ENCODE data around the gene ANKS1B. TPM values are rescaled to one million over a fixed set of nuclear protein-coding genes. Genes with fewer than 3 reads are reported as not detected.

Gene ANKS1B
- total and polyA plus RNA-seq, 4 donors: 0.03 to 3.4 (median 0.53) TPM

DNA sequence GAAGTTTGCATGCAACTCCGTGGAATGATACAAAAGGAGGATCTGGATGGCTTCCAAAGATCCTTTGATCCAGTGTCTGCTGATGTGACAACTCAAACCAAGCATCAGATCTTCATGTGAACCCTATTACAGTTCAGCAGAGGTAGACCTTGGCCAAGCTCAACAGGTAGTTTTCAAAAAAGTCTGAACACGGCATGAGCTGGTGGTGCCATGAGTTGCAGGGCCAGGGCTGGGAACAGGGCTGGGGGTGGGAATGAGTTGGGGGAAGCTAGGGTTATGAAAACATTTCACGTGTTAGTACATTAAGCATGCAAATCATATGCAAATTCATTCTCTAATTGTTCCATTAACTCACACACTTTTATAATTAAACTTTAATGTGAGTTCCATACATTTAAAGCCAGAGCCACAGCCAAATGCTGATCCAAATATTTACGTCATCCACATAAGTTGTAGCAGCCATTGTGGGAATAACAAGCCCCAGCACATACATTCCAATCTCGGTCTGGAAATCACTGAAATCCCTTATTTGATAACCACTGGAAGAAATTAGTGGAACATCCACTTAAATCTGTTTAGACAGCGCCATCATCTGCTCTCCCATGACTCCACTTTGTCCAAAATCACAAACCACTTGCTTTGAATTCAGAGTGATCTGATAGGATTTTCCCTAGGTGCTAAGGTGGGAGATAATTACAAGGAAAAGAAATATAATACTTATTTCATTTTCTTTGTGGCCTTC lies 1181.1 kb downstream of the ANKS1B start:
- H3K4me1 ChIP-seq (ENCODE audit: control insufficient read depth in 4 of 4, insufficient read depth in 4 of 4, low read length in 3 of 4): no peaks in the 10 kb centered on the region
- TF ChIP-seq, protein P1, sequence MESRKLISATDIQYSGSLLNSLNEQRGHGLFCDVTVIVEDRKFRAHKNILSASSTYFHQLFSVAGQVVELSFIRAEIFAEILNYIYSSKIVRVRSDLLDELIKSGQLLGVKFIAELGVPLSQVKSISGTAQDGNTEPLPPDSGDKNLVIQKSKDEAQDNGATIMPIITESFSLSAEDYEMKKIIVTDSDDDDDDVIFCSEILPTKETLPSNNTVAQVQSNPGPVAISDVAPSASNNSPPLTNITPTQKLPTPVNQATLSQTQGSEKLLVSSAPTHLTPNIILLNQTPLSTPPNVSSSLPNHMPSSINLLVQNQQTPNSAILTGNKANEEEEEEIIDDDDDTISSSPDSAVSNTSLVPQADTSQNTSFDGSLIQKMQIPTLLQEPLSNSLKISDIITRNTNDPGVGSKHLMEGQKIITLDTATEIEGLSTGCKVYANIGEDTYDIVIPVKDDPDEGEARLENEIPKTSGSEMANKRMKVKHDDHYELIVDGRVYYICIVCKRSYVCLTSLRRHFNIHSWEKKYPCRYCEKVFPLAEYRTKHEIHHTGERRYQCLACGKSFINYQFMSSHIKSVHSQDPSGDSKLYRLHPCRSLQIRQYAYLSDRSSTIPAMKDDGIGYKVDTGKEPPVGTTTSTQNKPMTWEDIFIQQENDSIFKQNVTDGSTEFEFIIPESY (IDR thresholded peaks at IDR 0.05): no peak
- TF ChIP-seq, protein P2, sequence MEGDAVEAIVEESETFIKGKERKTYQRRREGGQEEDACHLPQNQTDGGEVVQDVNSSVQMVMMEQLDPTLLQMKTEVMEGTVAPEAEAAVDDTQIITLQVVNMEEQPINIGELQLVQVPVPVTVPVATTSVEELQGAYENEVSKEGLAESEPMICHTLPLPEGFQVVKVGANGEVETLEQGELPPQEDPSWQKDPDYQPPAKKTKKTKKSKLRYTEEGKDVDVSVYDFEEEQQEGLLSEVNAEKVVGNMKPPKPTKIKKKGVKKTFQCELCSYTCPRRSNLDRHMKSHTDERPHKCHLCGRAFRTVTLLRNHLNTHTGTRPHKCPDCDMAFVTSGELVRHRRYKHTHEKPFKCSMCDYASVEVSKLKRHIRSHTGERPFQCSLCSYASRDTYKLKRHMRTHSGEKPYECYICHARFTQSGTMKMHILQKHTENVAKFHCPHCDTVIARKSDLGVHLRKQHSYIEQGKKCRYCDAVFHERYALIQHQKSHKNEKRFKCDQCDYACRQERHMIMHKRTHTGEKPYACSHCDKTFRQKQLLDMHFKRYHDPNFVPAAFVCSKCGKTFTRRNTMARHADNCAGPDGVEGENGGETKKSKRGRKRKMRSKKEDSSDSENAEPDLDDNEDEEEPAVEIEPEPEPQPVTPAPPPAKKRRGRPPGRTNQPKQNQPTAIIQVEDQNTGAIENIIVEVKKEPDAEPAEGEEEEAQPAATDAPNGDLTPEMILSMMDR (IDR thresholded peaks at IDR 0.05; ENCODE audit: low read depth, low read length, missing input control): no peak
- H3K27me3 ChIP-seq (ENCODE audit: control insufficient read depth in 4 of 4, insufficient read depth in 4 of 4, low read length in 3 of 4): peaks cover 0 to 3% (median 0%) of the 10 kb centered on the region in 4 donors
- no peaks in the 10 kb centered on the region for H3K36me3 ChIP-seq (ENCODE audit: control insufficient read depth in 4 of 4, insufficient read depth in 3 of 4, low read depth in 1 of 4, low read length in 3 of 4)
- no peak for DNase-seq (ENCODE audit: low spot score)
- H3K4me3 ChIP-seq (ENCODE audit: low read depth in 1 of 3, low read length in 3 of 3): no peak overlapping the region
- H3K9me3 ChIP-seq (ENCODE audit: control insufficient read depth in 4 of 4, low read length in 3 of 4): no peaks in the 10 kb centered on the region
- H3K9ac ChIP-seq (ENCODE audit: low read depth in 1 of 2, low read length in 2 of 2): no peak overlapping the region
- WGBS: 77% methylated on average over 6 of the region's 6 CpGs
- H3K27ac ChIP-seq (ENCODE audit: low read depth in 1 of 2, low read length in 2 of 2): no peak overlapping the region

DNA sequence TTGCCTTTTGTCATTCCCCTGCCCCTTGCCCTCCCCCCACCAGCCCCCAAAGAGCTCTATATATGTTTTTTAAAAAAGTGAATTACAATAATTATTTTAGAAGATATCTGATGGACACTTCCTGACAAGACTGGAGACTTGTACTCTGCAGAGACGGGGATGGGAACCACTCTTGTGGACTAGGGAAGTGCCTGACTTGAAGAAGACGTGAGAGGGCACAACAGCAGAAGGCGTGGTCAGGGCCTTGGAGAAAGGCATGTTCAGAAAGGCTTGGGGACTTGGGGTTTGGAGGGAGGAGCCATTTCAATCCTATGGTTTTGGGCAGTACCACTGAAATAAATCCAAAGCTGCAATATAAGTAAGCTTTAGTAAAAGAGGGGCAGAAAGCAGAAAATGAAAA lies 1184.9 kb downstream of the ANKS1B start:
- H3K4me1 ChIP-seq (ENCODE audit: control insufficient read depth in 4 of 4, insufficient read depth in 4 of 4, low read length in 3 of 4): no peaks in the 10 kb centered on the region
- no peak for TF ChIP-seq TAF1 (conservative IDR thresholded peaks at IDR 0.05)
- TF ChIP-seq, protein P3, sequence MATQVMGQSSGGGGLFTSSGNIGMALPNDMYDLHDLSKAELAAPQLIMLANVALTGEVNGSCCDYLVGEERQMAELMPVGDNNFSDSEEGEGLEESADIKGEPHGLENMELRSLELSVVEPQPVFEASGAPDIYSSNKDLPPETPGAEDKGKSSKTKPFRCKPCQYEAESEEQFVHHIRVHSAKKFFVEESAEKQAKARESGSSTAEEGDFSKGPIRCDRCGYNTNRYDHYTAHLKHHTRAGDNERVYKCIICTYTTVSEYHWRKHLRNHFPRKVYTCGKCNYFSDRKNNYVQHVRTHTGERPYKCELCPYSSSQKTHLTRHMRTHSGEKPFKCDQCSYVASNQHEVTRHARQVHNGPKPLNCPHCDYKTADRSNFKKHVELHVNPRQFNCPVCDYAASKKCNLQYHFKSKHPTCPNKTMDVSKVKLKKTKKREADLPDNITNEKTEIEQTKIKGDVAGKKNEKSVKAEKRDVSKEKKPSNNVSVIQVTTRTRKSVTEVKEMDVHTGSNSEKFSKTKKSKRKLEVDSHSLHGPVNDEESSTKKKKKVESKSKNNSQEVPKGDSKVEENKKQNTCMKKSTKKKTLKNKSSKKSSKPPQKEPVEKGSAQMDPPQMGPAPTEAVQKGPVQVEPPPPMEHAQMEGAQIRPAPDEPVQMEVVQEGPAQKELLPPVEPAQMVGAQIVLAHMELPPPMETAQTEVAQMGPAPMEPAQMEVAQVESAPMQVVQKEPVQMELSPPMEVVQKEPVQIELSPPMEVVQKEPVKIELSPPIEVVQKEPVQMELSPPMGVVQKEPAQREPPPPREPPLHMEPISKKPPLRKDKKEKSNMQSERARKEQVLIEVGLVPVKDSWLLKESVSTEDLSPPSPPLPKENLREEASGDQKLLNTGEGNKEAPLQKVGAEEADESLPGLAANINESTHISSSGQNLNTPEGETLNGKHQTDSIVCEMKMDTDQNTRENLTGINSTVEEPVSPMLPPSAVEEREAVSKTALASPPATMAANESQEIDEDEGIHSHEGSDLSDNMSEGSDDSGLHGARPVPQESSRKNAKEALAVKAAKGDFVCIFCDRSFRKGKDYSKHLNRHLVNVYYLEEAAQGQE (IDR thresholded peaks at IDR 0.05): no peak

DNA sequence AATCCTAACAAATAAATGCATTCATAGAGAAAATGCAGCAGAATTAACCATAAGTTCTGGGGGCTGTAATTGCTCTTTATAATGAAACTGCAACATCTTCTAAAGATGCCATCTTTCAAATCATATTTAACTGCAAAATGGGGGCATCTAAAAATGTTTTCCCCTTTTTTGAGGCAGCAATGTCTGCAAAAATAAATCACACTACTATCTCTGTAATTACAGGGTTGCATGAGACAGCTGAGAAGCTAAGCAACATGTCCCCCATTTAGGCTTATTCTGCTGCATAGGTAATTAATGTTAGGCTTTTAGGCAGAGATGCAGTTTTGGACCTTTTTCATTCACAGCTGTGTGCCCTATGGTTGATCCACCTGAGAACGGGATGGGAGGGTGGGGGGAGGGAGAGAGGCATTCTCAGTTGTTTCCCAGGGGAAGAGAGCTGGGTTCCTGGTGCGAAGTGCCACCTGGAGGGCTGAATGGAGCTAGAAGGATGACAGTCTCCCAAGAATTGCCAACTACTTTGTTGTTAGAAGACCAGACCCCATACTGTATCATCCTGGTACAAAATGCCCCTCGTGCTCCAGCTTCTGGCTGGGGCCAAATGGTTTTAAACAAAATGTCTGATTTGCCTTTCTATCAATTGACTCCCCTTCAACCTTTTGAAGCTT lies 1185.5 kb downstream of the ANKS1B start:
- Histone ChIP-seq H3K4me1 (ENCODE audit: control insufficient read depth in 4 of 4, insufficient read depth in 4 of 4, low read length in 3 of 4) (no peaks in the 10 kb centered on the region), H3K27me3 (ENCODE audit: control insufficient read depth in 4 of 4, insufficient read depth in 4 of 4, low read length in 3 of 4) (peaks cover 0 to 2% (median 0%) of the 10 kb centered on the region in 4 donors), H3K27ac (ENCODE audit: low read depth in 1 of 2, low read length in 2 of 2) (no peak overlapping the region), H3K9me3 (ENCODE audit: control insufficient read depth in 4 of 4, low read length in 3 of 4) (no peaks in the 10 kb centered on the region), H3K4me3 (ENCODE audit: low read depth in 1 of 3, low read length in 3 of 3) (no peak overlapping the region), H3K9ac (ENCODE audit: low read depth in 1 of 2, low read length in 2 of 2) (no peak overlapping the region), H3K36me3 (ENCODE audit: control insufficient read depth in 4 of 4, insufficient read depth in 3 of 4, low read depth in 1 of 4, low read length in 3 of 4) (no peaks in the 10 kb centered on the region)
- 41% methylated on average over 3 of the region's 3 CpGs for WGBS
- DNase-seq (ENCODE audit: low spot score): no peak
- TF ChIP-seq SP1 (IDR thresholded peaks at IDR 0.05) (no peak), RAD21 (IDR thresholded peaks at IDR 0.05) (no peak), FOXA1 (IDR thresholded peaks at IDR 0.05) (no peak), GABPA (IDR thresholded peaks at IDR 0.05 in 1 of 2, conservative IDR thresholded peaks at IDR 0.05 in 1 of 2) (no peak), TAF1 (conservative IDR thresholded peaks at IDR 0.05) (no peak), HNF4A (conservative IDR thresholded peaks at IDR 0.05) (no peak), EGR1 (IDR thresholded peaks at IDR 0.05; ENCODE audit: low read depth in 2 of 2) (no peak), NR2F2 (IDR thresholded peaks at IDR 0.05) (no peak), JUND (IDR thresholded peaks at IDR 0.05) (no peak), YY1 (IDR thresholded peaks at IDR 0.05) (no peak)
- TF ChIP-seq, protein P2 (IDR thresholded peaks at IDR 0.05; ENCODE audit: low read depth, low read length, missing input control): no peak
- TF ChIP-seq, protein P4, sequence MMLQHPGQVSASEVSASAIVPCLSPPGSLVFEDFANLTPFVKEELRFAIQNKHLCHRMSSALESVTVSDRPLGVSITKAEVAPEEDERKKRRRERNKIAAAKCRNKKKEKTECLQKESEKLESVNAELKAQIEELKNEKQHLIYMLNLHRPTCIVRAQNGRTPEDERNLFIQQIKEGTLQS (IDR thresholded peaks at IDR 0.05): no peak

More for the DNA sequence above, 1184.9 kb downstream of the ANKS1B start:
- Histone ChIP-seq H3K27ac (ENCODE audit: low read depth in 1 of 2, low read length in 2 of 2) (no peak overlapping the region), H3K27me3 (ENCODE audit: control insufficient read depth in 4 of 4, insufficient read depth in 4 of 4, low read length in 3 of 4) (peaks cover 0 to 2% (median 0%) of the 10 kb centered on the region in 4 donors), H3K9me3 (ENCODE audit: control insufficient read depth in 4 of 4, low read length in 3 of 4) (no peaks in the 10 kb centered on the region), H3K36me3 (ENCODE audit: control insufficient read depth in 4 of 4, insufficient read depth in 3 of 4, low read depth in 1 of 4, low read length in 3 of 4) (no peaks in the 10 kb centered on the region), H3K4me3 (ENCODE audit: low read depth in 1 of 3, low read length in 3 of 3) (no peak overlapping the region), H3K9ac (ENCODE audit: low read depth in 1 of 2, low read length in 2 of 2) (no peak overlapping the region)
- DNase-seq (ENCODE audit: low spot score): no peak
- 79% methylated on average over 3 of the region's 3 CpGs for WGBS
